Measurements from ENCODE around the gene ZNRF1. TPM values are rescaled to one million over a fixed set of nuclear protein-coding genes. Genes with fewer than 3 reads are reported as not detected.

Gene ZNRF1
- total and polyA plus RNA-seq, 2 of the 8 experiments (the other 6 are each of a cell fraction or from before 2014, with no cell fraction given): 33.5 to 52.9 TPM

DNA sequence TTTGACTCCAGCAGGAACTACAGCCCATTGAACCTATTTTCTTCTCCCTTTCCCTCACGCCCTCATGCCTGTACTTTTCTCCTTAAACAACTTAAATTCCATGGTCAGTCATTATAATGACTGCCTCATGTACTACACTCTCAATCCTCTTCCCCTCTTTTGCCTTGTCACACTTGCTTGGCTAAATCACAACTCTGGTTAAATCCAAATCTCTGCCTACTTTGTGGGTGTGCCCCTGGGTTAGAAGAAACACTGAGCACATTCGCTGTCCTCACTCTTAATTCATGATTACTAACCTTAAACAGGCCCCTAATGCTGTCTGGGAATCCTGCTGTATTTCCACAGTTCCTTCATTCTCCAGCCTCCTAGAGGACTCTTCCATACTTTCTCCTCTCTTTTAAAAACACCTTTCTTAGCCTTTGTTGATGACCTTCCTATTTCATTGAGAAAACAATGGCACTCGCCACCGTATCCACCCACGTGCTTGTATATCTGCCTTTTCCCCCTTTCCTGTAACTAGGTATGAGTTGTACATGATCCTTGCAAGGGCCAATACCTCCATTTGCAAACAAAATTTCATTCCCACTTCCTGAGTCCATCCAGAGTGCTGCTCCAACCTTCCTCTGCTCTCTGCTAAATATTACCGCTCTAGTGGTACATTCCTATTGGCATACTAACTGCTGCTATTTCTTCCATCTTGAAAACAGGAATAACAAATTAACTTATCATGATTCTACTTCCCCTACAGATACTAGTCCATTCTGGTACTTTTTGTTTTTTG, 28.9 kb downstream of the ZNRF1 start:
- H2BK15ac ChIP-seq (ENCODE audit: low read length): no peak overlapping the region
- no peak overlapping the region for H3K23ac ChIP-seq (ENCODE audit: insufficient read length)
- H3K9ac ChIP-seq (replicated peaks in 1 of 4; ENCODE audit: extremely low read depth in 1 of 4, low read depth in 3 of 4, low read length in 3 of 4): no peak overlapping the region; a peak in 1 of 7 replicates
- no peak overlapping the region for H4K8ac ChIP-seq (ENCODE audit: extremely low read depth, insufficient read depth, low read length)
- no peak overlapping the region for H2AK5ac ChIP-seq (ENCODE audit: low read depth, low read length)
- no peak overlapping the region for H3K4me3 ChIP-seq (ENCODE audit: extremely low read depth in 1 of 4, insufficient read depth in 2 of 4, low read depth in 3 of 4, low read length in 4 of 4)
- DNase-seq (ENCODE audit: low read depth in 1 of 2, low spot score in 2 of 2) (no peak), FAIRE-seq (no peak)
- no peak overlapping the region for H3K27ac ChIP-seq (ENCODE audit: low read depth, low read length)
- no peak overlapping the region for H3K4me2 ChIP-seq (ENCODE audit: insufficient read depth in 1 of 2, low read depth in 2 of 2, low read length in 2 of 2)
- no peak overlapping the region for H3K14ac ChIP-seq (ENCODE audit: insufficient read length)
- H3K4ac ChIP-seq (replicated peaks; ENCODE audit: insufficient read length, low read depth, low read length): no peak overlapping the region
- H3K79me1 ChIP-seq (ENCODE audit: low read depth, low read length): peaks cover 8% of the 10 kb centered on the region
- H3K79me2 ChIP-seq (ENCODE audit: control insufficient read depth in 1 of 2, insufficient read depth in 2 of 2, low read length in 2 of 2): peaks cover under 1 to 80% of the 10 kb centered on the region in 2 experiments
- no peaks in the 10 kb centered on the region; a peak in 1 of 7 replicates for H3K4me1 ChIP-seq (replicated peaks in 1 of 4; ENCODE audit: control insufficient read depth in 3 of 4, insufficient read depth in 4 of 4, low read length in 3 of 4)
- no peak overlapping the region for H2AFZ ChIP-seq (ENCODE audit: low read length)
- H2BK20ac ChIP-seq (ENCODE audit: low read length): no peak overlapping the region
- H4K91ac ChIP-seq (replicated peaks; ENCODE audit: insufficient read length, low read length): no peak overlapping the region
- no peak overlapping the region for H3K56ac ChIP-seq (replicated peaks; ENCODE audit: insufficient read length, low read depth, low read length)
- H4K5ac ChIP-seq (ENCODE audit: insufficient read length, low read depth, low read length): no peak overlapping the region
- no peak for TF ChIP-seq ATF3 (IDR thresholded peaks at IDR 0.05; ENCODE audit: insufficient read depth, low read depth, low read length)
- TF ChIP-seq SIX5 (IDR thresholded peaks at IDR 0.05; ENCODE audit: low read depth, low read length): no peak
- TF ChIP-seq PHF8 (conservative IDR thresholded peaks at IDR 0.05; ENCODE audit: low read depth, low read length): no peak
- no peak for TF ChIP-seq TAF1 (IDR thresholded peaks at IDR 0.05; ENCODE audit: low read depth, low read length)
- TF ChIP-seq BACH1 (IDR thresholded peaks at IDR 0.05; ENCODE audit: low read length): no peak
- no peak for TF ChIP-seq JUND (IDR thresholded peaks at IDR 0.05; ENCODE audit: low read length)
- H3K36me3 ChIP-seq (ENCODE audit: control insufficient read depth in 2 of 4, insufficient read depth in 4 of 4, low read length in 3 of 4): no peaks in the 10 kb centered on the region; a peak in 1 of 8 replicates
- H4K20me1 ChIP-seq (replicated peaks in 1 of 2; ENCODE audit: control insufficient read depth in 1 of 2, insufficient read depth in 2 of 2, low read length in 2 of 2): peaks cover 4 to 8% of the 10 kb centered on the region in 2 experiments
- H3K18ac ChIP-seq (ENCODE audit: extremely low read depth, low read length): no peak overlapping the region
- H2BK5ac ChIP-seq (ENCODE audit: low read depth, low read length): no peak overlapping the region
- POLR2A ChIA-PET (ENCODE audit: partially characterized antibody): interaction anchor here (1.2 kb wide), 1 partner anchor 10 kb away, joined by 4 read pairs; no protein-coding TSS in a partner anchor
- 0 out of 4 replicates have a peak, but pooled peaks cover 0 to 3% of the 10 kb centered on the region in 2 experiments for H3K9me3 ChIP-seq (ENCODE audit: insufficient read depth in 2 of 2, low read depth in 1 of 2, low read length in 1 of 2)
- no peak overlapping the region for H2BK12ac ChIP-seq (ENCODE audit: low read depth, low read length)
- no peaks in the 10 kb centered on the region for H3K23me2 ChIP-seq (ENCODE audit: low read depth, low read length)
- H2BK120ac ChIP-seq (replicated peaks; ENCODE audit: low read depth, low read length): no peak overlapping the region
- H3K27me3 ChIP-seq (replicated peaks in 1 of 4; ENCODE audit: control insufficient read depth in 3 of 4, extremely low read depth in 1 of 4, insufficient read depth in 3 of 4, low read length in 3 of 4): no peaks in the 10 kb centered on the region
- 92% methylated on average over 6 of the region's 6 CpGs; no CpG with 5 or more reads in 1 of the 2 experiments for WGBS, 2 experiments (ENCODE audit: extremely low coverage in 1 of 2, insufficient coverage in 1 of 2, insufficient read length in 1 of 2, insufficient replicate concordance in 2 of 2, low coverage in 1 of 2, low lambda C conversion rate in 2 of 2, missing lambda C conversion rate in 1 of 2)
- CTCF ChIA-PET (ENCODE audit: partially characterized antibody): interaction anchor here (1.1 kb wide), 1 partner anchor 60 kb away, joined by 3 read pairs; no protein-coding TSS in a partner anchor

Measured in H1 (cell line).